GM23248 (cell line): ENCODE data around the gene ASB16. TPM values are rescaled to one million over a fixed set of nuclear protein-coding genes. Genes with fewer than 3 reads are reported as not detected.

Experiments used
- DNase-seq: peaks from one replicate; pipeline ENCODE4 v3.0.0-alpha.2; 2015
- H2AFZ ChIP-seq: fragments of 200-600 bp; sonication (generic); 2 replicates; pipeline ENCODE4 v1.6.1; 2016; ENCODE audit warnings: antibody characterized with exemption
- H3F3A ChIP-seq: fragments of 200-600 bp; sonication (generic); 2 replicates; pipeline ENCODE4 v1.6.1; 2016; ENCODE audit warnings: mild to moderate bottlenecking, antibody characterized with exemption, mixed run types; ENCODE audit not compliant: insufficient read depth
- H3K27ac ChIP-seq: fragments of 200-600 bp; sonication (generic); 2 replicates; pipeline ENCODE4 v1.5.1; 2016; ENCODE audit warnings: mild to moderate bottlenecking
- H3K27me3 ChIP-seq: fragments of 200-600 bp; sonication (generic); replicated peaks from 2 replicates; pipeline ENCODE4 v1.6.1; 2016; ENCODE audit warnings: mild to moderate bottlenecking; ENCODE audit not compliant: insufficient read depth
- H3K36me3 ChIP-seq: fragments of 200-600 bp; sonication (generic); 2 replicates; pipeline ENCODE4 v1.6.1; 2016; ENCODE audit warnings: low read depth, mild to moderate bottlenecking
- H3K4me1 ChIP-seq: fragments of 200-600 bp; sonication (generic); 2 replicates; pipeline ENCODE4 v1.6.1; 2016; ENCODE audit warnings: mild to moderate bottlenecking; ENCODE audit not compliant: insufficient read depth
- H3K4me2 ChIP-seq: fragments of 200-600 bp; sonication (generic); one replicate; pipeline ENCODE4 v1.6.1; 2016; ENCODE audit warnings: mild to moderate bottlenecking; ENCODE audit not compliant: unreplicated experiment
- H3K4me3 ChIP-seq: fragments of 200-600 bp; sonication (generic); 2 replicates; pipeline ENCODE4 v1.5.1; 2016; ENCODE audit warnings: mild to moderate bottlenecking
- H3K79me2 ChIP-seq: fragments of 200-600 bp; sonication (generic); 2 replicates; pipeline ENCODE4 v1.6.1; 2016; ENCODE audit warnings: mild to moderate bottlenecking; ENCODE audit not compliant: insufficient read depth
- H3K9ac ChIP-seq: fragments of 200-600 bp; sonication (generic); 2 replicates; pipeline ENCODE4 v1.6.1; 2016; ENCODE audit warnings: mild to moderate bottlenecking
- H3K9me2 ChIP-seq: fragments of 200-600 bp; sonication (generic); 2 replicates; pipeline ENCODE4 v1.6.1; 2016; ENCODE audit warnings: mixed run types, mild to moderate bottlenecking, moderate library complexity; ENCODE audit not compliant: insufficient read depth
- H3K9me3 ChIP-seq: fragments of 200-600 bp; sonication (generic); one replicate; pipeline ENCODE4 v1.6.1; 2017; ENCODE audit warnings: low read depth
- H4K20me1 ChIP-seq: fragments of 200-600 bp; sonication (generic); 2 replicates; pipeline ENCODE4 v1.6.0; 2016; ENCODE audit not compliant: insufficient read depth
- EZH2 ChIP-seq: fragments of 200-600 bp; sonication (generic); IDR thresholded peaks from 2 replicates; pipeline ENCODE4 v1.6.1; 2018; ENCODE audit warnings: antibody characterized with exemption, mild to moderate bottlenecking; ENCODE audit not compliant: insufficient read depth, poor library complexity, severe bottlenecking
- EZH2phosphoT487 ChIP-seq: fragments of 200-600 bp; sonication (generic); IDR thresholded peaks from 2 replicates; pipeline ENCODE4 v1.6.1; 2018; ENCODE audit warnings: antibody characterized with exemption, moderate library complexity, mild to moderate bottlenecking, low read depth; ENCODE audit not compliant: insufficient read depth
- WGBS, 2 experiments: methylation state at CpG; one replicate each; pipeline ENCODE4 v1.1.6; 2015 to 2017; ENCODE audit warnings: low lambda C conversion rate in 2 of 2, low coverage in 1 of 2; ENCODE audit errors: missing lambda C conversion rate in 2 of 2; 5-methylcytosine and 5-hydroxymethylcytosine counted together
- in situ Hi-C: fragments of 300-500 bp; cut with MboI; formaldehyde crosslinking; loops from 2 replicates; pipeline ENCODE4 v1.15.0; 2020
- polyA plus RNA-seq: library from polyadenylated mRNA; unstranded; fragments of >200 nt; fragmentation: Nextera tagmentation; extraction: Ambion mirVana; gene quantifications from 2 replicates; pipeline ENCODE4 v1.2.1, GENCODE V29; 2016
- total RNA-seq: library from RNA; depleted of rRNA; stranded (reverse); fragments of >200 nt; shearing (Covaris generic); gene quantifications from 2 replicates; pipeline ENCODE4 v1.2.3, GENCODE V29; 2014

ASB16 gene
- total and polyA plus RNA-seq, 2 experiments from 2014 or later, result 0.25 TPM; not detected in 1

DNA sequence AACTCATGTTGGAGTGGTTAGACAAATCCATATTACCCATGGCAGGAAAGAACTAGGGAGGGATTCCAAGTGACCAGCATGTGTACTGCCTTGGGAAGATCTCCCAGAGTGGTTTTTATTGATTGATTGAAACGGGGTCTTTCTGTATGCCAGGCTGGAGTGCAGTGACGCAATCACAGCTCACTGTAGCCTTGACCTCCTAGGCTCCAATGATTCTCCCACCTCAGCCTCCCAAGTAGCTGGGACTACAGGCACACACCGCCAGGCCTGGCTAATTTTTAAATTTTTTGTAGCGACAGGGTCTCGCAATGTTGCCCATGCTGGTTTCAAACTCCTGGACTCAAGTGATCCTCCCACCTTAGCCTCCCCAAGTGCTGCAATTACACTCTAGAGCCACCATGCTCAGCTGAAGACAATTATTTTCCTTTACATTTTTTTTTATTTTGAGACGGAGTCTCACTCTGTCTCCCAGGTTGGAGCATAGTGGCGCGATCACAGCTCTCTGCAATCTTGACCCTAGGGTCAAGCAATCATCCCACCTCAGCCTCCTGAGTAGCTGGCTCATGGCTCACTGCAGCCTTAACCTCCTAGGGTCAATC is 13.8 kb downstream of the ASB16 start:
- Histone ChIP-seq H3K9me2 (no peaks in the 10 kb centered on the region), H3K9ac (no peak overlapping the region), H2AFZ (no peak overlapping the region), H3K27ac (no peak overlapping the region), H3K4me2 (no peak overlapping the region), H3K79me2 (peaks cover 69% of the 10 kb centered on the region), H3K36me3 (no peaks in the 10 kb centered on the region), H3K9me3 (no peaks in the 10 kb centered on the region), H4K20me1 (no peaks in the 10 kb centered on the region), H3K4me3 (no peak overlapping the region), H3F3A (no peaks in the 10 kb centered on the region), H3K4me1 (peaks cover 14% of the 10 kb centered on the region), H3K27me3 (no peaks in the 10 kb centered on the region)
- 88% methylated on average over 8 of the region's 8 CpGs for WGBS, 2 experiments
- TF ChIP-seq EZH2, result no peak
- in situ Hi-C loops, result no loop called here
- no peak for DNase-seq

DNA sequence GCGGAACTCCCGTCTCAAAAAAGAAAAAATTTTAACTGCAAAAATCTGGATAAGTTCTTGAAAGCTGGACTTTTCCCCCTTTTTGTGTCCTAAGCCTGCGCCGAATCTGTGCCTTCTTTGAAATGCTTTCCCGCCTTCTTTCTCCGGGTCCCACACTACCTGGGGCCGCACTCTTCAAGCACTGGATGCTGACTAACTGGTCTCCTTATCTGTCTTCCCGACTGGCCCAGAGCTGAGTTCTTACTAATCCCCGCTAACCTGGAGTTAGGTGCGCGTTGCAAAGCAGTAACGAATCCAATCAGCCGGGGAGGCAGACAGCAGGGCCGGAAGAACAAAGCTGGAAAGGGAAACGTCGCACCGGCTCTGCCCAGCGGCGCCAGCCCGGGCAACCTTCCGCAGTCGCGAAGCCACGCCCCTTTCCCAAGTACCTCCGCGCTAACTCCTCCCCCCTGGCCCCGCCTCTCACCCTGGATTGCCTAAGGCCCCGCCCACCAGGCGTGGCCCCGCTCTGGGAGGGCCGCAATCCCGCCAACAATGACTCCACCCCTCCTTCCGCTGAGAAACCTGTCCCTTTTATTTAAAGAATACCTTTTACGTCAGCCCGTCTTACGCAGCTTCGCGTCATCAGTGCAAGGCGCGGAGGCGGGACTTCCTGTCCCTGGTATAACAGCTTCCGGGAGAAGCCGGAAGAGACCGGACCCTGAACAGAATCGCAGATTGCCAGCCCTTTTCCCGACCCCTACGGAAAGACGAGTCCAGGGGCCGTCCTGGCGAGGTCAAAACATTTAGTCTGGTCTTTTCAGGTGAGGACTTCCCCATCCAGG is 16.0 kb downstream of the ASB16 start, which contains the start of gene TMUB2:
TMUB2 (plus strand) TSS at position 666 of the 824 bp plus-strand sequence. CDS start 737 bp downstream, outside the sequence.
- Histone ChIP-seq H3K79me2 (peaks cover 68% of the 10 kb centered on the region), H3K9me3 (no peaks in the 10 kb centered on the region), H3K4me1 (peaks cover 14% of the 10 kb centered on the region), H3K9me2 (no peaks in the 10 kb centered on the region), H3K4me3 (peak within 1 kb of the TSS; percentile 93), H4K20me1 (no peaks in the 10 kb centered on the region), H3K27me3 (no peaks in the 10 kb centered on the region), H3F3A (peaks cover 8% of the 10 kb centered on the region), H3K9ac (peak within 1 kb of the TSS; percentile 95), H3K27ac (peak within 1 kb of the TSS; percentile 92), H3K4me2 (peak within 1 kb of the TSS; percentile 76), H3K36me3 (peaks cover 6% of the 10 kb centered on the region; the same call in 1 of the 2 replicates), H2AFZ (peak within 1 kb of the TSS; percentile 88)
- in situ Hi-C loops, result no loop called here
- TF ChIP-seq EZH2phosphoT487 (no peak), EZH2 (no peak)
- peak; percentile 100 for DNase-seq
- 1% methylated on average over 47 to 50 of the region's 50 CpGs for WGBS, 2 experiments

DNA sequence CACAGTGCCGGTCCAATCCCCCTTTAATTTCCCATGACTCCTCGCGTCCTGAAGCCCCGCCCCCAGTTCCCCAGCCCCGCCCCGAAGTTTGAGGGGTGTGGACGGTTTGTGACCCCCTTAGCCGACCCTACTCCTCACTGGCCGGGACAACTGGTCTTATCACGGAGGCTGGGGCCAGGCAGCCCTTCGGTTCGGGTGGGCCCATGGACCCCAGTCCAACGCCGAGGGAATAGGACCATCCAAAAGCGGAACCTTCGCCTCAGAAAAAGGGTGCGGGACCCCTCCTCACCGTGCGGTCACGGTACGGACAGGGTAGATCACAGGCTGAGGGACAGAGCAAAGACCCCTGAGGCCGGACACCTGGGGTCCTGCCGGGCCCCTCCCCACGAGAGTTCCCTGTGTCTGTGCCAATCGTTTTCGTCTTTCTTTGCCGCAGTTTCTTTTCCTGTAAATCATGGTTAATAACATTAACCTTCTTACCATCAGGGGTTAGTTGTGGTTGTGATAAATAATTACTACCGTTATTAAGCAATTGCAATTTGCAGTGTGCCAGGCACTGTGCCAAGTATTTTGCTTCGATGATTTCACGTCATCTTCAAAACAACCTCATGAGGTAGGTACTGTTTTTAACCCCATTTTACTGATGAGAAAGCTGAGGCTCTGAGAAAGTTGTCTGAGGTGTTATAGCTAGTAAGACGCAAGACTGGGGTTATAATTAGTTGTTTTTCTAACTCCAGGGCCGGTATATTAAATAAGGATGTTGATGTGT is 16.8 kb downstream of the ASB16 start:
- 1 to 2% methylated on average over 26 to 32 of the region's 32 CpGs for WGBS, 2 experiments

More for the DNA sequence above, 16.8 kb downstream of the ASB16 start:
- H3K27ac ChIP-seq, result peak overlapping the region; percentile 92
- no peaks in the 10 kb centered on the region for H3K9me3 ChIP-seq
- in situ Hi-C loops, result no loop called here
- peak overlapping the region; percentile 95 for H3K9ac ChIP-seq
- H3K27me3 ChIP-seq, result no peaks in the 10 kb centered on the region
- peaks cover 60% of the 10 kb centered on the region for H3K79me2 ChIP-seq
- H2AFZ ChIP-seq, result peak overlapping the region; percentile 80
- H3K9me2 ChIP-seq, result no peaks in the 10 kb centered on the region
- peak; percentile 72 for DNase-seq
- H3K4me1 ChIP-seq, result peaks cover 14% of the 10 kb centered on the region
- H3F3A ChIP-seq, result peaks cover 13% of the 10 kb centered on the region
- H4K20me1 ChIP-seq, result no peaks in the 10 kb centered on the region
- TF ChIP-seq EZH2phosphoT487 (no peak), EZH2 (no peak)
- peak overlapping the region; percentile 76 for H3K4me2 ChIP-seq
- H3K4me3 ChIP-seq, result peak overlapping the region; percentile 93
- H3K36me3 ChIP-seq, result peaks cover 6% of the 10 kb centered on the region; the same call in 1 of the 2 replicates
